ENCODE measurements around the gene CGB8. TPM values are rescaled to one million over a fixed set of nuclear protein-coding genes. Genes with fewer than 3 reads are reported as not detected.
"Not testable (repeated sequence)": the region's sequence is repeated elsewhere in the genome, so short reads cannot be mapped to it uniquely, and the experiment has no call there.

The CGB8 gene
- total and polyA plus RNA-seq, 10 of the 15 experiments (the other 5 are each of a cell fraction or from before 2014, with no cell fraction given): not detected

DNA sequence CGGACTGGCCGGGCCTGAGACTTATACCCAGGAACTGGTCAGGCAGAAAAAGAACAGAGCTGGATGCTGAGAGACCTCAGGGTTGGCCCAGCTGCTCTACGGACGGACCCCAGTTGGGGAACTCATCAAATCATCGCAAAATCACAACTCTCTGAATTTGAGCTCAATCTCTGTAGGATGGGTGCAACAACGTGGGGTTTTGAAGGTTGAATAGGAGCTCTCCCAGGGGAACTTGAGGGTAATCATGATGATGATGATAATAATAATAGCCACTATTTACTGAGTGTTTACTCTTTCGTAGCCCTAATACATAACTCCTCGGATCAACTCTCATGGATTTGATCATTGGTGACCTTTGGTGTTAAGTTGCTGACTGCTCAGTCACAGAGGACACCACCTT lies 18.6 kb downstream of the CGB8 start:
- intact Hi-C loops (cut with micrococcal nuclease; ENCODE audit: unreplicated experiment); H3K36me3 ChIP-seq (ENCODE audit: control insufficient read depth in 2 of 2, insufficient read depth in 2 of 2, low read length in 1 of 2); H3K4me3 ChIP-seq; SMC1A ChIA-PET (ENCODE audit: uncharacterized antibody, unreplicated experiment); BruUV-seq (replicated peaks); H4K20me1 ChIP-seq (ENCODE audit: control insufficient read depth, insufficient read depth); H2AFZ ChIP-seq (ENCODE audit: control insufficient read depth, low read depth, low read length); in situ Hi-C loops (cut with MboI); POLR2A ChIA-PET; H3K4me1 ChIP-seq (ENCODE audit: control insufficient read depth, insufficient read depth, low read length); H3K9me3 ChIP-seq (replicated peaks; ENCODE audit: control insufficient read depth, insufficient read depth, low read length); H3K27me3 ChIP-seq (replicated peaks in 1 of 2; ENCODE audit: control insufficient read depth in 2 of 2, insufficient read depth in 2 of 2, low read length in 1 of 2); H3K27ac ChIP-seq (ENCODE audit: control insufficient read depth, insufficient read depth); FAIRE-seq; H3K4me2 ChIP-seq (ENCODE audit: control insufficient read depth, insufficient read depth); H3K79me2 ChIP-seq (ENCODE audit: control insufficient read depth, insufficient read depth, low read length); DNase-seq (ENCODE audit: low read depth, low spot score); RAD21 ChIA-PET (ENCODE audit: unreplicated experiment); H3K9ac ChIP-seq (ENCODE audit: control insufficient read depth, insufficient read depth, low read length); ATAC-seq: not testable (repeated sequence)
- CTCF ChIA-PET: interaction anchor here (0.6 to 1.0 kb wide), 2 partner anchors 33 to 194 kb away, joined by 3 read pairs; partner anchors contain the start of gene HSD17B14
- WGBS (ENCODE audit: insufficient coverage, insufficient replicate concordance, low lambda C conversion rate, missing lambda C conversion rate): 46% methylated on average over 6 of the region's 8 CpGs

DNA sequence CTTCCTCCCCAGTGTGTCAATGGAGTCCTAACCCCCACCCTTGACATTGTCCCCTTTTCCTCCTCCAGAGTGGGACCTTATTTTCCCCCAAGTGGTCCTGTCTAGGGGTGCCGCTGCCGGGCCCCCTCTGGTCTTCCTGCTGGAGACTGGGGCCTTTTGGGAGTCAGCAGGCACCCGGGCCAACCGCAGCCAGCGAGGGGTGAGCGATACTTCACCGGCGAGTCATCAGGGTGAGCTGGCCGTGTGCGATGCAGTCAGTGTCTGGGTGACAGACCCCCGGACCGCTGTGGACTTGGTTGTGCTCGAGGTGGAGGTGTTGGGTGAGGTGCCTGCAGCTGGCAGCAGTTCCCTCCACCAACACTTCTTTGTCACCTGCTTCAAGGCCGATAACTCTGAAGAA lies 19.2 kb downstream of the CGB8 start:
- BruUV-seq (replicated peaks); FAIRE-seq; H3K79me2 ChIP-seq (ENCODE audit: control insufficient read depth, insufficient read depth, low read length); H3K36me3 ChIP-seq (ENCODE audit: control insufficient read depth in 2 of 2, insufficient read depth in 2 of 2, low read length in 1 of 2); H3K9me3 ChIP-seq (replicated peaks; ENCODE audit: control insufficient read depth, insufficient read depth, low read length); POLR2A ChIA-PET; H3K4me1 ChIP-seq (ENCODE audit: control insufficient read depth, insufficient read depth, low read length); H3K27me3 ChIP-seq (replicated peaks in 1 of 2; ENCODE audit: control insufficient read depth in 2 of 2, insufficient read depth in 2 of 2, low read length in 1 of 2); H2AFZ ChIP-seq (ENCODE audit: control insufficient read depth, low read depth, low read length); H3K9ac ChIP-seq (ENCODE audit: control insufficient read depth, insufficient read depth, low read length); H3K4me3 ChIP-seq; H3K4me2 ChIP-seq (ENCODE audit: control insufficient read depth, insufficient read depth); in situ Hi-C loops (cut with MboI); DNase-seq (ENCODE audit: low read depth, low spot score); H3K27ac ChIP-seq (ENCODE audit: control insufficient read depth, insufficient read depth); intact Hi-C loops (cut with micrococcal nuclease; ENCODE audit: unreplicated experiment); H4K20me1 ChIP-seq (ENCODE audit: control insufficient read depth, insufficient read depth); RAD21 ChIA-PET (ENCODE audit: unreplicated experiment); ATAC-seq; SMC1A ChIA-PET (ENCODE audit: uncharacterized antibody, unreplicated experiment): not testable (repeated sequence)
- TF ChIP-seq, protein P1, sequence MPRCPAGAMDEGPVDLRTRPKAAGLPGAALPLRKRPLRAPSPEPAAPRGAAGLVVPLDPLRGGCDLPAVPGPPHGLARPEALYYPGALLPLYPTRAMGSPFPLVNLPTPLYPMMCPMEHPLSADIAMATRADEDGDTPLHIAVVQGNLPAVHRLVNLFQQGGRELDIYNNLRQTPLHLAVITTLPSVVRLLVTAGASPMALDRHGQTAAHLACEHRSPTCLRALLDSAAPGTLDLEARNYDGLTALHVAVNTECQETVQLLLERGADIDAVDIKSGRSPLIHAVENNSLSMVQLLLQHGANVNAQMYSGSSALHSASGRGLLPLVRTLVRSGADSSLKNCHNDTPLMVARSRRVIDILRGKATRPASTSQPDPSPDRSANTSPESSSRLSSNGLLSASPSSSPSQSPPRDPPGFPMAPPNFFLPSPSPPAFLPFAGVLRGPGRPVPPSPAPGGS (IDR thresholded peaks at IDR 0.05; ENCODE audit: borderline replicate concordance, insufficient read depth, low read depth, low read length, poor library complexity, severe bottlenecking): peak; percentile 37
- 51% methylated on average over 14 of the region's 14 CpGs for WGBS (ENCODE audit: insufficient coverage, insufficient replicate concordance, low lambda C conversion rate, missing lambda C conversion rate)
- CTCF ChIA-PET: interaction anchor here (0.6 to 1.0 kb wide), 2 partner anchors 32 to 193 kb away, joined by 3 read pairs; partner anchors contain the start of gene HSD17B14

DNA sequence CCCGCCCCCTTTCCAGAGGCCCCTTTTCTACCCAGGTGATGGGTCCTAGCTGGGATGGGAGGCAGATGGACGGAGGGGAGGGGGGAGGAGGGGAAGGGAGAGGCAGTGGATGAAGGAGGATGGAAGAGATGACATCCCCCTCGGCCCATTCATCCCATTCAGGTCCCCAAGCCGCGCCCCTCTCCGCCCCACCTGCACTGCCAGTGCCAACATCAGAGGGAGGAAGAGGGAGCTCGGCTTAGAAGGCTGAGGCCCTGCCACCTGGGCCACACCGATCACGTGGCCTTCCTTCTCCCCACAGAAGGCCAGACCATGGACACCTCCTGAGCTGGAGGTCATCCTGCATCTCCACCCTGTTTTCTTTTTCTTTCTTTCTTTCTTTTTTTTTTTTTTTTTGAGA lies 20.2 kb downstream of the CGB8 start:
- H3K4me3 ChIP-seq; BruUV-seq (replicated peaks); H3K79me2 ChIP-seq (ENCODE audit: control insufficient read depth, insufficient read depth, low read length); RAD21 ChIA-PET (ENCODE audit: unreplicated experiment); CTCF ChIA-PET; H4K20me1 ChIP-seq (ENCODE audit: control insufficient read depth, insufficient read depth); FAIRE-seq; H3K27ac ChIP-seq (ENCODE audit: control insufficient read depth, insufficient read depth); intact Hi-C loops (cut with micrococcal nuclease; ENCODE audit: unreplicated experiment); in situ Hi-C loops (cut with MboI); H3K9ac ChIP-seq (ENCODE audit: control insufficient read depth, insufficient read depth, low read length); DNase-seq (ENCODE audit: low read depth, low spot score); H3K27me3 ChIP-seq (replicated peaks in 1 of 2; ENCODE audit: control insufficient read depth in 2 of 2, insufficient read depth in 2 of 2, low read length in 1 of 2); H3K9me3 ChIP-seq (replicated peaks; ENCODE audit: control insufficient read depth, insufficient read depth, low read length); ATAC-seq; H3K36me3 ChIP-seq (ENCODE audit: control insufficient read depth in 2 of 2, insufficient read depth in 2 of 2, low read length in 1 of 2); SMC1A ChIA-PET (ENCODE audit: uncharacterized antibody, unreplicated experiment); H3K4me2 ChIP-seq (ENCODE audit: control insufficient read depth, insufficient read depth); H3K4me1 ChIP-seq (ENCODE audit: control insufficient read depth, insufficient read depth, low read length); H2AFZ ChIP-seq (ENCODE audit: control insufficient read depth, low read depth, low read length): not testable (repeated sequence)
- POLR2A ChIA-PET: interaction anchor here (0.6 kb wide), 1 partner anchor 54 kb away, joined by 3 read pairs; no protein-coding TSS in a partner anchor
- WGBS (ENCODE audit: insufficient coverage, insufficient replicate concordance, low lambda C conversion rate, missing lambda C conversion rate): 5% methylated on average over 4 of the region's 9 CpGs

DNA sequence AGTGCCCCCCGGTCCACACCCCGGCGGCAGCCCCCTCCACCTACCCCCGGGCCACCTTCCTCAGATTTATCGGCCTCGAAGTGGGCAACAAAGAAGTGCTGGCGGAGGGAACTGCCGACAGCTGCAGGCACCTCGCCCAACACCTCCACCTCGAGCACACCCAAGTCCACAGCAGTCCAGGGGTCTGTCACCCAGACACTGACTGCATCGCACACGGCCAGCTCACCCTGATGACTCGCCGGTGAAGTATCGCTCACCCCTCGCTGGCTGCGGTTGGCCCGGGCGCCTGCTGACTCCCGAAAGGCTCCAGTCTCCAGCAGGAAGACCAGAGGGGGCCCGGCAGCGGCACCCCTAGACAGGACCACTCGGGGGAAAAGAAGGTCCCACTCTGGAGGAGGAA lies 23.3 kb downstream of the CGB8 start:
- WGBS (ENCODE audit: insufficient coverage, insufficient replicate concordance, low lambda C conversion rate, missing lambda C conversion rate): 53% methylated on average over 23 of the region's 23 CpGs

More for the DNA sequence above, 23.3 kb downstream of the CGB8 start:
- POLR2A ChIA-PET; H3K79me2 ChIP-seq (ENCODE audit: control insufficient read depth, insufficient read depth, low read length); SMC1A ChIA-PET (ENCODE audit: uncharacterized antibody, unreplicated experiment); H2AFZ ChIP-seq (ENCODE audit: control insufficient read depth, low read depth, low read length); H3K9me3 ChIP-seq (replicated peaks; ENCODE audit: control insufficient read depth, insufficient read depth, low read length); H3K4me3 ChIP-seq; CTCF ChIA-PET; intact Hi-C loops (cut with micrococcal nuclease; ENCODE audit: unreplicated experiment); in situ Hi-C loops (cut with MboI); ATAC-seq; FAIRE-seq; DNase-seq (ENCODE audit: low read depth, low spot score); H3K9ac ChIP-seq (ENCODE audit: control insufficient read depth, insufficient read depth, low read length); H3K4me2 ChIP-seq (ENCODE audit: control insufficient read depth, insufficient read depth); H4K20me1 ChIP-seq (ENCODE audit: control insufficient read depth, insufficient read depth); RAD21 ChIA-PET (ENCODE audit: unreplicated experiment); H3K4me1 ChIP-seq (ENCODE audit: control insufficient read depth, insufficient read depth, low read length); H3K27me3 ChIP-seq (replicated peaks in 1 of 2; ENCODE audit: control insufficient read depth in 2 of 2, insufficient read depth in 2 of 2, low read length in 1 of 2); H3K36me3 ChIP-seq (ENCODE audit: control insufficient read depth in 2 of 2, insufficient read depth in 2 of 2, low read length in 1 of 2); BruUV-seq (replicated peaks); H3K27ac ChIP-seq (ENCODE audit: control insufficient read depth, insufficient read depth): not testable (repeated sequence)

Measured in GM12878 (cell line).